Thyroid gland (tissue), 4 donors: ENCODE data around the gene COL24A1. TPM values are rescaled to one million over a fixed set of nuclear protein-coding genes. Genes with fewer than 3 reads are reported as not detected.
"Not testable (repeated sequence)": the region's sequence is repeated elsewhere in the genome, so short reads cannot be mapped to it uniquely, and the experiment has no call there.

Source experiments
- DNase-seq, 2 donors: peaks; one replicate each; pipeline ENCODE4 v3.0.0-alpha.2; 2019
- H3K27ac ChIP-seq, 3 donors: fragments of 200-600 bp; sonication (generic); 1 replicate in 2 of 3; 2 replicates in 1 of 3; pipeline ENCODE4 v1.5.1; 2016 to 2019; ENCODE audit warnings: mild to moderate bottlenecking in 1 of 3, moderate library complexity in 1 of 3
- H3K27me3 ChIP-seq: fragments of 200-600 bp; sonication (generic); one replicate; pipeline ENCODE4 v1.5.1; 2019
- H3K36me3 ChIP-seq, 2 donors: fragments of 200-600 bp; sonication (generic); one replicate each; pipeline ENCODE4 v1.5.1; 2016 to 2019
- H3K4me1 ChIP-seq, 2 donors: fragments of 200-600 bp; sonication (generic); one replicate each; pipeline ENCODE4 v1.5.1; 2017 to 2019
- H3K4me3 ChIP-seq, 3 donors: fragments of 200-600 bp; sonication (generic); replicated peaks in 1 of 3; 1 replicate in 2 of 3; 2 replicates in 1 of 3; pipeline ENCODE4 v1.5.1; 2016; ENCODE audit warnings: mild to moderate bottlenecking in 1 of 3
- H3K9me3 ChIP-seq: fragments of 200-600 bp; sonication (generic); one replicate; pipeline ENCODE4 v1.5.1; 2017
- POLR2A ChIP-seq, 2 donors: fragments of 450-650 bp; IDR thresholded peaks; one replicate each; pipeline ENCODE4 v1.6.1; 2017; ENCODE audit warnings: antibody characterized with exemption in 2 of 2, mild to moderate bottlenecking in 2 of 2, moderate library complexity in 1 of 2
- WGBS, 2 donors: methylation state at CpG; one replicate each; pipeline ENCODE4 v1.1.5; 2017; 5-methylcytosine and 5-hydroxymethylcytosine counted together
- intact Hi-C: fragments of 100-400 bp; cut with DNase I; formaldehyde crosslinking; loops from one replicate; pipeline ENCODE4 v1.15.1; 2023
- total RNA-seq, 4 donors: library from RNA; depleted of rRNA; stranded (reverse); fragments of >200 nt; gene quantifications; one replicate each; pipeline ENCODE4 v1.2.3, GENCODE V29; 2016
- TF ChIP-seq, protein P1 (sequence below), 6 experiments: fragments of 200-600 bp in 3 of 6; fragments of 450-650 bp in 3 of 6; sonication (generic) in 3 of 6; IDR thresholded peaks; one replicate each; pipeline ENCODE4 v1.5.1; 2016 to 2019; ENCODE audit warnings: antibody characterized with exemption in 6 of 6, mild to moderate bottlenecking in 2 of 6, inconsistent platforms in 1 of 6, moderate library complexity in 1 of 6

The COL24A1 gene
- total RNA-seq, 4 donors from 2014 or later = 0.27 to 0.89 (median 0.46) TPM

DNA sequence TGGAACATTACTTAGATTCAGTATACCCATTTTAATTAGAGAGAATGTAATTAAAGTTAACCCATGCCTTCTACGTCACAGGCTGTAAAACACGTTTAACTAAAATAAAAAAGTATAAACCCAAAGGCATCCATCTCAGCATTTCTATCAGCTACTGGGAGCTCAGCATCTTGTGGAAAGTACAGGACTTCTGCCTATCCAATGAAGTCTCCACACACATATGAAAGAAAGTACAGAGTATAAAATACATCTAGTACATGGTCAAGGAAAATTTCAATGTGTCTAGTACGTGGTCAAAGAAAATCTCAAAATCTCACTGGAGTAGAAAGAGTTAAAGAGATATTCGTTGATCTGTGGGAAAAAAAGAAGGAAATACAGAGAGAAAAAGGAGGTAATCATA is 306.9 kb downstream of the COL24A1 start:
- TF ChIP-seq POLR2A (IDR thresholded peaks at IDR 0.05) = no peak
- TF ChIP-seq, protein P1, sequence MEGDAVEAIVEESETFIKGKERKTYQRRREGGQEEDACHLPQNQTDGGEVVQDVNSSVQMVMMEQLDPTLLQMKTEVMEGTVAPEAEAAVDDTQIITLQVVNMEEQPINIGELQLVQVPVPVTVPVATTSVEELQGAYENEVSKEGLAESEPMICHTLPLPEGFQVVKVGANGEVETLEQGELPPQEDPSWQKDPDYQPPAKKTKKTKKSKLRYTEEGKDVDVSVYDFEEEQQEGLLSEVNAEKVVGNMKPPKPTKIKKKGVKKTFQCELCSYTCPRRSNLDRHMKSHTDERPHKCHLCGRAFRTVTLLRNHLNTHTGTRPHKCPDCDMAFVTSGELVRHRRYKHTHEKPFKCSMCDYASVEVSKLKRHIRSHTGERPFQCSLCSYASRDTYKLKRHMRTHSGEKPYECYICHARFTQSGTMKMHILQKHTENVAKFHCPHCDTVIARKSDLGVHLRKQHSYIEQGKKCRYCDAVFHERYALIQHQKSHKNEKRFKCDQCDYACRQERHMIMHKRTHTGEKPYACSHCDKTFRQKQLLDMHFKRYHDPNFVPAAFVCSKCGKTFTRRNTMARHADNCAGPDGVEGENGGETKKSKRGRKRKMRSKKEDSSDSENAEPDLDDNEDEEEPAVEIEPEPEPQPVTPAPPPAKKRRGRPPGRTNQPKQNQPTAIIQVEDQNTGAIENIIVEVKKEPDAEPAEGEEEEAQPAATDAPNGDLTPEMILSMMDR (IDR thresholded peaks at IDR 0.05) = no peak
- H3K27me3 ChIP-seq = no peaks in the 10 kb centered on the region
- no peaks in the 10 kb centered on the region for H3K36me3 ChIP-seq
- H3K4me1 ChIP-seq = no peaks in the 10 kb centered on the region
- intact Hi-C loops = no loop called here
- no peak overlapping the region for H3K27ac ChIP-seq
- no peak overlapping the region for H3K4me3 ChIP-seq
- no peaks in the 10 kb centered on the region for H3K9me3 ChIP-seq
- WGBS, 2 donors = 74 to 76% methylated on average over 4 of the region's 4 CpGs
- DNase-seq = no peak

DNA sequence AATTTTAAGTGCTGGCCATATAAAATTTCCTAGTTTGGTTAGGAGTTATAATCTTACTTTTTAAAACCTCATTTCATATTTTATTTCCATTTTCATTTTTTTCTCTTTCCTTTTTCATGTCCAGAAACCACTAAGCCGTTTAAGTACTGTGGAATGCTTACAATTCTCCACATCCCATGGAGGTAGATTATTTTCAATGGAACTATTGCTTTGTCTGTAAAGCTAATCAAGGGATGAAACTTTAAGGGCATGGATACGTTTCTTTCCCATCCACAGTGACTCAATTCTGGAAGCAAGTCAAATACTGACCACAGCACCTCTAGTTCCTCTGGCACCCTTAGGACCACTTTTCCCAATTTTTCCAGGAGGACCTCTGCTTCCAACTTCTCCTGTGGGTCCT is 309.2 kb downstream of the COL24A1 start:
- no peak overlapping the region for H3K4me3 ChIP-seq
- no peak overlapping the region for H3K27ac ChIP-seq
- intact Hi-C loops = no loop called here
- no peaks in the 10 kb centered on the region for H3K27me3 ChIP-seq
- TF ChIP-seq, protein P1 (IDR thresholded peaks at IDR 0.05) = no peak
- TF ChIP-seq POLR2A (IDR thresholded peaks at IDR 0.05) = no peak
- no peaks in the 10 kb centered on the region for H3K36me3 ChIP-seq
- WGBS, 2 donors = 79 to 80% methylated on average over 2 of the region's 2 CpGs
- H3K4me1 ChIP-seq = no peaks in the 10 kb centered on the region
- DNase-seq = no peak
- no peaks in the 10 kb centered on the region for H3K9me3 ChIP-seq

DNA sequence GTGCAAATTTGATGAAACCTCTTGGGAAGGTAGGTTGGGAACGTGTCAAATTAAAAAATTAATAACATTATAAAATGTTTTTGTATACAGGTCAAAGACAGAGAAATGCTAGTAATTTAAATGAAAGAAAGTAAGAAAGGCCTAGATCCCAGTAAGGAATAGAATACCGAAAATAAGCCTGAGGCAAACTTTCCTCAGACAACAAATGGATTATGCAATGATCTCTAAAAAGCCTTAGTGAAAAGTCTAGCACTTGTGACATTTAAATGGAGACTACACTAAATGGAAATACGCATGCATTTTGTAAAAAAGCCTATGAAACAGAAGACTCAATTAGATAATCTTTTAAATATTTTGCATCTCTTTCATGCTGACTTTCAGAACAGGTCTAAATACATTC is 309.9 kb downstream of the COL24A1 start:
- H3K36me3 ChIP-seq = no peaks in the 10 kb centered on the region
- H3K4me3 ChIP-seq = no peak overlapping the region
- no peak for DNase-seq
- intact Hi-C loops = no loop called here
- WGBS, 2 donors = 84 to 88% methylated on average over 3 of the region's 3 CpGs
- no peak overlapping the region for H3K27ac ChIP-seq
- TF ChIP-seq, protein P1 (IDR thresholded peaks at IDR 0.05) = no peak
- H3K4me1 ChIP-seq = no peaks in the 10 kb centered on the region
- H3K27me3 ChIP-seq = no peaks in the 10 kb centered on the region
- H3K9me3 ChIP-seq = no peaks in the 10 kb centered on the region

DNA sequence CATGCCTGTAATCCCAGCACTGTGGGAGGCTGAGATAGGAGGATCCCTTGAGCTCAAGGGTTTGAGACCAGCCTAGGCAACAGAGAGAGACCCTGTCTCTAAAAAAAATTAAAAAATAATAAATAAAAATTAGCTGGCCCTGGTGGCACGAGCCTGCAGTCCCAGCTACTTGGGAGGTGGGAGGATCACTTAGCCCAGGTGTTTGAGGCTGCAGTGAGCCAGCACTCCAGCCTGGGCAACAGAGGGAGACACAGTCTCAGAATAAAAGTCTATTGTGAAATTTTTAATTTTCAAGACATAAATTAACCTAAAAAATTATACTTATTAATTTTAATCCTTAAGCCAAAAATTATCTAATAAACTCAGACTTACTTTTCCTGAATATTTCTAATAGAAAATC is 317.1 kb downstream of the COL24A1 start:
- H3K27ac ChIP-seq = no peak overlapping the region
- intact Hi-C loops = no loop called here
- TF ChIP-seq, protein P1 (IDR thresholded peaks at IDR 0.05) = no peak
- no peak for TF ChIP-seq POLR2A (IDR thresholded peaks at IDR 0.05)
- 63 to 72% methylated on average over 1 of the region's 1 CpG for WGBS, 2 donors
- H3K4me3 ChIP-seq = no peak overlapping the region
- no peaks in the 10 kb centered on the region for H3K36me3 ChIP-seq
- peaks cover 3 to 4% of the 10 kb centered on the region in 2 donors for H3K4me1 ChIP-seq
- H3K9me3 ChIP-seq = no peaks in the 10 kb centered on the region
- no peaks in the 10 kb centered on the region for H3K27me3 ChIP-seq
- DNase-seq = no peak

DNA sequence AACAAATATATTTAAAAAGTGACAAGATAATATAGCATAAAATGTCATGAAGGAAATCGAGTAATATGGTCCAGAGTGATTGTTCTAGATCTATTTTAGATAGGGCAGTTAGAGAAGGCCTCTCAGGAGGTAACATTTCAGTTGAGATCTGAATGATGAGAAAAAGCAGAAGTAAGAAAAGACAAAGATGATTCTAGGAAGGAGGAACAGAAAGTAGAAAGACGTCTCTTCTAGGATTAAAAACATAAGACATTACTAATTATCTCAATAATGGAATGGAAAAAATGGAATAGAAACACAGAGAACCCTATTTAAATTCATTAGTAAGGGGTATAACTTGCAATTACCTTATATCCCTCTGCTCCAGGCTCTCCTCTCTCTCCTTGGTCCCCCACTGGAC is 318.3 kb downstream of the COL24A1 start:
- intact Hi-C loops = no loop called here
- no peaks in the 10 kb centered on the region for H3K9me3 ChIP-seq
- no peak for TF ChIP-seq POLR2A (IDR thresholded peaks at IDR 0.05)
- H3K27me3 ChIP-seq = no peaks in the 10 kb centered on the region
- no peak overlapping the region for H3K27ac ChIP-seq
- WGBS, 2 donors = 85 to 89% methylated on average over 2 of the region's 2 CpGs
- DNase-seq = no peak
- no peak overlapping the region for H3K4me3 ChIP-seq
- peaks cover 3 to 4% of the 10 kb centered on the region in 2 donors for H3K4me1 ChIP-seq
- no peaks in the 10 kb centered on the region for H3K36me3 ChIP-seq

DNA sequence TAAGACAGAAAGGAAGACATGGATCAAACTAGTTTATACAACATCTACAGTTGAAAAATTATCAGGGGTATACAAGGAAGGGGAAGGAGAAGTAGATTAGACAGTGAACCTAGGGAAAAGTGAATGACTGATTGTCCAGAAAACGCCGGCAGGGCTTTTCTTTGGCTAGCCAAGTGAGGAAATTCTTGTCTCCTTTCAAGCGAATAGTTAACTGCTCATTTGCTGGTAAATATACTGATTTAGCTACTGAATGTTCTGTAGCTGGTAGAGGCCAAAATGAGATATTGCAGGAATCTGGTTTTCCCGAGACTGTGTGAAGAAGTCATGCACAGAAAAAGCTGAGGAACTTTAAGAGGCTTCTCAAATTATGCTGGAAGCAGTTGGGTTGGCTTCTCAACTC is 319.8 kb downstream of the COL24A1 start:
- no peak overlapping the region for H3K4me3 ChIP-seq
- H3K27me3 ChIP-seq = no peaks in the 10 kb centered on the region
- intact Hi-C loops = no loop called here
- DNase-seq = peak; percentile 21 to 47
- no peaks in the 10 kb centered on the region for H3K36me3 ChIP-seq
- H3K4me1 ChIP-seq = peaks cover 3 to 4% of the 10 kb centered on the region in 2 donors
- TF ChIP-seq, protein P1 (IDR thresholded peaks at IDR 0.05) = peak in 1 of 6 experiments; percentile 21
- TF ChIP-seq POLR2A (IDR thresholded peaks at IDR 0.05) = no peak
- H3K9me3 ChIP-seq = no peaks in the 10 kb centered on the region
- WGBS, 2 donors = 20 to 22% methylated on average over 4 of the region's 4 CpGs
- H3K27ac ChIP-seq = no peak overlapping the region

DNA sequence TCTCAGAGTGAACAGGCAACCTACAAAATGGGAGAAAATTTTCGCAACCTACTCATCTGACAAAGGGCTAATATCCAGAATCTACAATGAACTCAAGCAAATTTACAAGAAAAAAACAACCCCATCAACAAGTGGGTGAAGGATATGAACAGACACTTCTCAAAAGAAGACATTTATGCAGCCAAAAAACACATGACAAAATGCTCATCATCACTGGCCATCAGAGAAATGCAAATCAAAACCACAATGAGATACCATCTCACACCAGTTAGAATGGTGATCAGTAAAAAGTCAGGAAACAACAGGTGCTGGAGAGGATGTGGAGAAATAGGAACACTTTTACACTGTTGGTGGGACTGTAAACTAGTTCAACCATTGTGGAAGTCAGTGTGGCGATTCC is 323.4 kb downstream of the COL24A1 start:
- H3K36me3 ChIP-seq, DNase-seq, H3K9me3 ChIP-seq, H3K27me3 ChIP-seq, H3K4me3 ChIP-seq, H3K4me1 ChIP-seq, intact Hi-C loops, H3K27ac ChIP-seq: not testable (repeated sequence)
- 98 to 100% methylated on average over 2 of the region's 2 CpGs for WGBS, 2 donors
